Neural cell (in vitro differentiated cells): Measurements from ENCODE around the gene PIK3R3. TPM values are rescaled to one million over a fixed set of nuclear protein-coding genes. Genes with fewer than 3 reads are reported as not detected.

Experiments used
- H2AFZ ChIP-seq: fragments of 200-600, 300-800 bp; sonication (generic), shearing (Covaris generic); 2 replicates; pipeline ENCODE4 v1.6.0; 2014; ENCODE audit warnings: low read depth, mild to moderate bottlenecking, antibody characterized with exemption, low read length, moderate library complexity
- H3F3A ChIP-seq: fragments of 200-600 bp; shearing (Covaris generic); 2 replicates; pipeline ENCODE4 v1.6.1; 2016; ENCODE audit warnings: mild to moderate bottlenecking, moderate library complexity, mixed read lengths, antibody characterized with exemption, low read length; ENCODE audit not compliant: insufficient read depth, poor library complexity, severe bottlenecking
- H3K27ac ChIP-seq: fragments of 200-600, 300-800 bp; sonication (generic), shearing (Covaris generic); 2 replicates; pipeline ENCODE4 v1.5.1; 2014; ENCODE audit warnings: mild to moderate bottlenecking, low read length, moderate library complexity
- H3K27me3 ChIP-seq: fragments of 300-800, 200-600 bp; sonication (generic), shearing (Covaris generic); 2 replicates; pipeline ENCODE4 v1.6.0; 2014; ENCODE audit warnings: mild to moderate bottlenecking, low read depth, low read length, moderate library complexity; ENCODE audit not compliant: insufficient read depth
- H3K36me3 ChIP-seq: fragments of 300-800, 200-600 bp; sonication (generic), shearing (Covaris generic); 2 replicates; pipeline ENCODE4 v1.5.1; 2014; ENCODE audit warnings: mild to moderate bottlenecking, antibody characterized with exemption, low read length, moderate library complexity; ENCODE audit not compliant: insufficient read depth
- H3K4me2 ChIP-seq: fragments of 300-800, 200-600 bp; sonication (generic), shearing (Covaris generic); 2 replicates; pipeline ENCODE4 v1.6.0; 2014; ENCODE audit warnings: mild to moderate bottlenecking, low read length
- H3K4me3 ChIP-seq: fragments of 300-800, 200-600 bp; sonication (generic), shearing (Covaris generic); 2 replicates; pipeline ENCODE4 v1.5.1; 2014; ENCODE audit warnings: mild to moderate bottlenecking, low read length, moderate library complexity
- H3K79me2 ChIP-seq: fragments of 200-600 bp; shearing (Covaris generic); replicated peaks from 2 replicates; pipeline ENCODE4 v1.6.0; 2014; ENCODE audit warnings: mild to moderate bottlenecking, low read length, moderate library complexity; ENCODE audit not compliant: insufficient read depth
- H3K9ac ChIP-seq: fragments of 300-800, 200-600 bp; sonication (generic), shearing (Covaris generic); 2 replicates; pipeline ENCODE4 v1.6.1; 2016; ENCODE audit warnings: mild to moderate bottlenecking, low read length, mixed read lengths
- H3K9me2 ChIP-seq: fragments of 200-600 bp; shearing (Covaris generic); 2 replicates; pipeline ENCODE4 v1.6.1; 2016; ENCODE audit warnings: mild to moderate bottlenecking, low read length, mixed read lengths; ENCODE audit not compliant: insufficient read depth
- H3K9me3 ChIP-seq: fragments of 200-600, 300-800 bp; sonication (generic), shearing (Covaris generic); 2 replicates; pipeline ENCODE4 v1.6.1; 2016; ENCODE audit warnings: mild to moderate bottlenecking, mixed run types, low read length, moderate library complexity, mixed read lengths
- H4K20me1 ChIP-seq: fragments of 200-600 bp; shearing (Covaris generic); 2 replicates; pipeline ENCODE4 v1.6.1; 2016; ENCODE audit warnings: mild to moderate bottlenecking, mixed run types; ENCODE audit not compliant: insufficient read depth
- CTCF ChIP-seq: fragments of 450-650 bp; IDR thresholded peaks from 2 replicates; pipeline ENCODE4 v1.5.1; 2014; ENCODE audit warnings: antibody characterized with exemption, mild to moderate bottlenecking, moderate library complexity; ENCODE audit not compliant: poor library complexity, severe bottlenecking
- EP300 ChIP-seq: fragments of 450-650 bp; conservative IDR thresholded peaks from 2 replicates; pipeline ENCODE4 v1.6.1; 2014; ENCODE audit warnings: antibody characterized with exemption, mild to moderate bottlenecking, moderate library complexity; ENCODE audit not compliant: poor library complexity, severe bottlenecking
- EZH2 ChIP-seq: fragments of 200-600, 300-800 bp; shearing (Covaris generic), sonication (generic); IDR thresholded peaks from 2 replicates; pipeline ENCODE4 v1.6.1; 2014; ENCODE audit warnings: antibody characterized with exemption, low read length, borderline replicate concordance, mild to moderate bottlenecking; ENCODE audit not compliant: insufficient read depth, poor library complexity, severe bottlenecking
- MXI1 ChIP-seq: fragments of 450-650 bp; conservative IDR thresholded peaks from 2 replicates; pipeline ENCODE4 v1.6.1; 2014; ENCODE audit warnings: antibody characterized with exemption, mild to moderate bottlenecking; ENCODE audit not compliant: poor library complexity, severe bottlenecking
- POLR2AphosphoS5 ChIP-seq: IDR thresholded peaks from 2 replicates; pipeline ENCODE4 v1.6.1; 2012
- RAD21 ChIP-seq: fragments of 450-650 bp; conservative IDR thresholded peaks from 2 replicates; pipeline ENCODE4 v1.6.1; 2014; ENCODE audit warnings: antibody characterized with exemption, mild to moderate bottlenecking, moderate library complexity
- REST ChIP-seq: IDR thresholded peaks from 2 replicates; pipeline ENCODE4 v1.6.1; 2012; ENCODE audit warnings: borderline replicate concordance
- SMC3 ChIP-seq: fragments of 450-650 bp; conservative IDR thresholded peaks from 2 replicates; pipeline ENCODE4 v1.6.1; 2014; ENCODE audit warnings: antibody characterized with exemption, mild to moderate bottlenecking, moderate library complexity; ENCODE audit not compliant: poor library complexity
- TAF1 ChIP-seq: IDR thresholded peaks from 2 replicates; pipeline ENCODE4 v1.6.1; 2012; ENCODE audit warnings: low read depth
- polyA plus RNA-seq: library from polyadenylated mRNA; depleted of rRNA; stranded (reverse); fragments of >200 nt; gene quantifications from 2 replicates; pipeline ENCODE4 v1.2.3, GENCODE V29; 2014

PIK3R3 gene
- polyA plus RNA-seq, 1 donor from 2014 or later: 119 TPM

- Histone ChIP-seq H3K27me3 (no peaks in the 10 kb centered on the region), H3F3A (no peaks in the 10 kb centered on the region), H3K9me3 (no peaks in the 10 kb centered on the region), H3K9me2 (no peaks in the 10 kb centered on the region), H3K36me3 (peaks cover 8% of the 10 kb centered on the region), H3K9ac (no peak overlapping the region), H2AFZ (no peak overlapping the region), H3K27ac (no peak overlapping the region), H3K4me3 (no peak overlapping the region), H4K20me1 (peaks cover 15% of the 10 kb centered on the region), H3K79me2 (peaks cover 96% of the 10 kb centered on the region), H3K4me2 (no peak overlapping the region)
- TF ChIP-seq RAD21 (no peak), EP300 (no peak), REST (no peak), MXI1 (no peak), TAF1 (no peak), CTCF (no peak), SMC3 (no peak), EZH2 (no peak), POLR2AphosphoS5 (no peak)
Observed at GRCh38 chr1:46098027-46098712, 34.3 kb downstream of the PIK3R3 start.

DNA sequence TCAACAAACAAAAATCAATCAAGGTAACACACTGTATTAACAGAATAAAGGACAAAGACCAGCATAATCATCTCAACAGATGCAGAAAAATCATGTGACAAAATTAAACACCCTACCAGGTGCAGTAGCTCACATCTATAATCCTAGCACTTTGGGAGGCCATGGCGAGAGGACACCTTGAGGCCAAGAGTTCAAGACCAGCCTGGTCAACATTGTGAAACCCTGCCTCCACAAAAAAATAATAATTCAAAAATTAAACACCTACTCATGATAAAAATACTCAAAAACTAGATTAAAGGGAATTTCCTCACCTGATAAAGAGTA lies 35.3 kb downstream of the PIK3R3 start:
- Histone ChIP-seq H3K4me3 (no peak overlapping the region), H4K20me1 (peaks cover 20% of the 10 kb centered on the region), H3K9ac (no peak overlapping the region), H3K9me3 (no peaks in the 10 kb centered on the region), H3K36me3 (peaks cover 8% of the 10 kb centered on the region), H3K27me3 (no peaks in the 10 kb centered on the region), H3K79me2 (peaks cover 95% of the 10 kb centered on the region), H3K27ac (no peak overlapping the region), H3K4me2 (no peak overlapping the region), H3F3A (no peaks in the 10 kb centered on the region), H3K9me2 (no peaks in the 10 kb centered on the region), H2AFZ (no peak overlapping the region)
- TF ChIP-seq REST: no peak
- TF ChIP-seq RAD21: no peak
